HG03159 (cell line): Measurements from ENCODE around the gene TNRC6B.
"Not testable (repeated sequence)": the region's sequence is repeated elsewhere in the genome, so short reads cannot be mapped to it uniquely, and the experiment has no call there.

Experiments used
- ATAC-seq: cut with Tn5 transposase; IDR thresholded peaks from one replicate; pipeline ENCODE4 v1.9.1; 2021; ENCODE audit warnings: mild to moderate bottlenecking, moderate library complexity; ENCODE audit not compliant: unreplicated experiment

Gene TNRC6B

DNA sequence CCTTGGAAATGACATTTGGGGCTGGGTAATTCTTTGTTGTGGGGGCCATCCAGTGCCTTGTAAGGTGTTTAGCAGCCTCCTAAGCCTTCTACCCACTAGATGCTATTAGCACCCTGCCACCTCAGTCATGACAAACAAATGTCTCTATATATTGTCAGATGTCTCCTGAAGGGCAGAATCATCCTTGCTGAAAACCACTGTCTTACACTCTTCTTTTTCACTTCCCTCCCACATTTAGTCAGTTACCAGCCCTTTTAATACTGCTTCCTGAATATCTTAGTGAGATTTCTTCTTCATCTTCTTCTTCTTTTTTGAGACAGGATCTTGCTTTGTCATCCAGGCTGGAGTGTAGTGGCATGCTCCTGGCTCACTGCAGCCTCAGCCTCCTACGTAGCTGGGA, 33.1 kb downstream of the TNRC6B start:
- no peak for ATAC-seq

DNA sequence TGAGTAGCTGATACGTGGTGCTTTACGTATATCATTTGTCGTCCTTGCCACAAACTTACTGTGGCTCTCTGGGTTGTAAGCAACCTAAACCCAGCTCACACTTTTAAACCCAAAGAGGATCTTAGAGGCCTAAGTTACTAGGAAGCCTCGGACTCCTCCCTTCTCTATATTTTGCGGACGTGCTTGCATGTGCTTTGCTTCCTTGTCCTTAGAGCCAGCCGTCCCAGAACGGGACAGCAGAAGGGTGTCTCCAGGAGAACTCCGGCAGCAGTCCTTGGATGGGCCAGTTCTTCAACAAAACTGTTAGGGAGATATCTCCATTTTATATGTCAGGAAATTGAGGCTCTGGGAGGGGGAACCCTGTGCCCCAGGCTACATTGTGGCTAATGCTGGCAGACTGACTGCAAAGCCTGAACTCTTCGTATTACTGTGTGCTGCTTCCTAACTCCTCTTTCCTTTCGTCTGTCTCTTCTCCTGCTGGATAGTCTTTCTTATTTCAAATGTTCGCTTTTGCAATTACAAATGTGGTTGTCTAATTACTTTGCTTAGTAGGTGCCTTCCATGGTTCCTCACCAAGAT, 33.8 kb downstream of the TNRC6B start:
- ATAC-seq = no peak

DNA sequence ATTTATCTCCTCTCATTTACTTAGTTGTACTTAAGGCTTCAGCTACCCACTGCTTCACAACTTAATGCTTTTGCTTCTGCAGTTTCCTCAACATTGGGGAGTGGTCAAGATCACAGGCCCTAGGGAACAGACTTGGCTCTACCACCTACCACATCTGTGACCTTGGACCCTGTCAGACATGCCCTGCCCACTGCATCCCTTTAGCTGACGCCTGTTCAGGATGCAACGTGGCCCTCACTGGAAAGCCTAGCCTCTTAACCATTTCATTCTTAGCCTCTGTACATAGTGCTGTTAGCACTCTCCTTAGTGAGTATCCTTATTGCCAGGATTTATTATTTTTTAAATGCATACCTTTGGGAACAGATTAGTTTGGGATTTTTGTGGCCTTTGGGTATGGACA, 34.4 kb downstream of the TNRC6B start:
- no peak for ATAC-seq

DNA sequence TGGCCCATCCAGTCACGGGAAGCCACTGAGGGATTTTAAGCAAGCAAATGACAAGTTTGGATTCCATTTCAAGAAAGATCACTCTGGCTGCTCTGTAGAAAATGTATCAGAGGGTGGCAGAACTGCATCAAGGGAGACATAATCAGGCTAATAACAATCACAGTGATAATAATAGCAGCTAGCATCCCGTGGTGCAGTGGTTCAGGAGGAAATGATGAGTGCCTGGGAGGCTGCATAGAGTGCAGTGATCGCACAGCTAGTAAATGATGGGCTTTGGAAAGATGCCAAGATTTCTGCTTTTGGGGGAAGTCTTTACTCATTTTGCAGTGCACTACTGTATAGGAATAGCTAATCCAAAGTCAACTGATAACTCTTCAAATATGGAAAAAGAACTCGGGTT, 35.8 kb downstream of the TNRC6B start:
- ATAC-seq = no peak

DNA sequence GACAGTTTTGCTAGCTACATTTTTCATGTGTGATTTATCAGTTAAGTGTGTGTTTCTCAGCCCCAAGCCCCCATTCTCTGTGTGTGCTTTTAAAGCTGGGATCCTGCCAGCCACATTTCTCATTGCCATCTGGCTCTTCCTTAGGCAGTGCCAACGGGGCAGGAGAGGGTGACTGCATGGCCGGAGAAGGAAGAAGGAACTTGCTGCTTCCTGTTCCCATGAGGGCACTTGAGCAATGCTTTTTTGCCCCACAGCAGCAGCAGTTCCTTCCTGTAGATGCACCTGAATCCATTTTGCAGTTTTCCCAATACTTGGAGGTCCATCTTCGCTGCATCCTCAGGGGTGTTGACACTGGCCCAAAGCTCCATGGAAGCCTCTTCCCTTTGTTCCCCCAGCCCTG, 37.5 kb downstream of the TNRC6B start:
- no peak for ATAC-seq

DNA sequence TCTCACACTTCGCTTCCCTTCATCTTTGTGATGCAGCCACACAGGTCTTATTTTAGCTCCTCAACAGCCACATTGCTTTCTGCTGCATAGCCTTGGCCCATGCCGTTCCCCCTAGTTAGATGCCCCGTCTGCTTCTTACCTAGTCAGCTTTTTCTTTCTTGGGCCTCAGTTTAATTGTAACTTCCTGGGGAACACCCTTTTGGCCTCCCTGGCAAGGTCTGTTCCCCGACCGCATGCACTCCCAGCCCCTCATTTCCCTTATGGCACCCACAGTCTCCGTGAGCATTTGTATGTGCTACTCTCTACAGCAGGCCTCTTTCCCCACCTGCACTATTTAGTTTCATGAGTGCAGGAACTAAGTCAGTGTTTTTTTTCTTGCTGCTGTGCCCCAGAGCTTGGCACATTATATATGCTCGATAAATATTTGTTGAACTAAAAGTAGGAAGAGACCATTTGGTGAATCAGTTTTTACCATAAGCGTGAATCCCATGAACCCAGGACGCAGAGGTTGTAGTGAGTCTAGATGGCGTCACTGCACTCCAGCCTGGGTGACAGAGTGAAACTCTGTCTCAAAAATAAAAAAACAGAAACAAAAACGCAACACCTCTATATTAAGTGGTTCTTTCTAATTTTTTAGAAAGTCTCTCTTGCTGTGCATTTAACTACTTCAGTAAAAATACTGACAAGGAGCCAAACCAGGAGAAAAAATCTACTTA, 38.5 kb downstream of the TNRC6B start:
- no peak for ATAC-seq

DNA sequence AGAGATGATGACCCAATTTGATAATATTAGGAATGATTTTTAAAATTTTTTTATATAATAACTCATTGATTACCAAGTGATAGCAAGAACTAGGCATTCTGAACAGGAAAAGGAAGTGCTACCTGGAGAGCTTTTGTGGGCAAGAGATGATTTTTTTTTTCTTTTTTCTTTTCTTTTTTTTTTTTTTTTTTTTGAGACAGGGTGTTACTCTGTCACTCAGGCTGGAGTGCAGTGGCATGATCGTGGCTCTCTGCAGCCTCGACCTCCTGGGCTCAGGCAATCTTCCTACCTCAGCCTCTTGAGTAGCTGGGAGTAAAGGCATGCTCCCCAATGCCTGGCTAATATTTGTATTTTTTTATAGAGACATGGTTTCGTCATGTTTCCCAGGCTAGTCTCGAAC, 40.4 kb downstream of the TNRC6B start:
- ATAC-seq = no peak

DNA sequence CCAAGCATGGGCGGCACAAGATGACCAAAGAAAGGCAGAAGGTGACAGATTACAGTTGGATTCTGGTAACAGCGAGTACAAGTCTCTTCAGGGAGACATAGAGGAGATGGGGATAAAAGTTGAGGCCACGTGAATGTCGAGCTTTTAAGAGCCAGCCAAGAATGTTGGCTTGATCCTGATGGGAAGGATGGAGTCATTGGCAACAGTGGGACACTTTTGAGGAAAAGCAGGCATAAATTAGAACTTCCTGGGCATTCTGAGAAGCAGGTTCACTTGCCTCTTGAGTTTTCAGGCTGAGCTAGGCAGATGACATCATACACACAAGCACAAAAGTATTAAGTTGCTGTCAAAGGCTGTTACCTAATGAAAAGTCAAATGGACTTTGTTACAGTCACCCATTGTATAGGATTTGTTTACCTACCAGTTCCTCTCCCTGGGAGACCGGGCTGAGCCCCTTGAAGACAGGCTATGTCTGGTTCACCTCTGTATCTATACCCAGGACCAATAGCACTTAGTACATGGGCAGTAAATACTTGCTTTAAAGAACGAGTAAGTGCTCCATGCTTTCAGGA, 41.1 kb downstream of the TNRC6B start:
- no peak for ATAC-seq

DNA sequence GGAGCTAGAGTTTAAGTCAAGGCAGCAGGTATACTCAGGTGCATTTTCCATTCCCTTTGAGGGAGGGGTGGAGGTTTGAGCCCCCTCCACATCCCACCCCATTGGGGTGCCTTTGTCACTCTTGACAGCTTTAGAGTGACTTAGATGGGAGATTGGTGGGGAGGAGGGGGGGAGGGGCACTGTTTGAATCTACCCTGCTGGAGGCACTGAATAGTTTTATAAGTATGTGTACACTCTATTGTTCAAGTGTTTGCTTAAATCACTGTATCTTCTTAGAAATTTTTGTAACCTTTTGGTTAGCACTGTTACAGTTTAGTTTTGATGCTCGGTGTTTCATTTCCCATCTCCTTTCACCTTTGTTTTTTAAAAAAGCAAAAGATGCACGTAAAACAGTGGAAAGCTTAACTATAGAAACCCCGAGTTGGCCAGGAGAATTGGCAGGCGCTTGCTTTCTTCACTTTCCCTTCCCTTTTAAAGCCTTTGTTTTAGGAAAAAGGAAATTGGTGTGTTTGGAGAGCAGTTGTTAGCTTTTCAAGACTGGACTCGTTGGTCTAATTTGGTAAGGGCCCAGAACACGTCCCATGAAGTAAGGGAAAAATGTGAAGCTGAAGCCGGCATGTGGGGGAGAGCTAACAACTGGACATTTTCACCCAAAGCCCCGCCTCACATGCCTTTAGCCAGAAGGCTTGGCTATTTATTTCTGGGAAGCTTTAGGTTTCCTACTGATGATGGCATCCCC, 42.8 kb downstream of the TNRC6B start:
- ATAC-seq = no peak

DNA sequence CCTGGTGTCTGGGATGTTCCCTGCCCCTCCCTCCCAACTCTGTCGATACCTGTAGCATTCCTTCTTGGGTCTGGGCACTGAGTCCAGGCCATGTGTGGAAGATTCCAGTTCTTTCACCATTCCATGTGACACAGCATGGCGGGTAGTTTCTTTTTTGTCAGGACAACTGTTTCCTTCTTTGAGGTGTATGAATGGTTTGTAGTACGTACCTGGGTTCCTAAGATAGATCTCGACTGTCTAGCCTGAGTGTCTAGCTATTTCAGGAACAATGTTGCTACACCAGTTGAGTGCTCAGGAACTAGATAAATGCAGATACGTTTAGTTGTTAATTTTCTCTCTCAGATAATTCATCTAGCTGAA, 43.3 kb downstream of the TNRC6B start:
- no peak for ATAC-seq

DNA sequence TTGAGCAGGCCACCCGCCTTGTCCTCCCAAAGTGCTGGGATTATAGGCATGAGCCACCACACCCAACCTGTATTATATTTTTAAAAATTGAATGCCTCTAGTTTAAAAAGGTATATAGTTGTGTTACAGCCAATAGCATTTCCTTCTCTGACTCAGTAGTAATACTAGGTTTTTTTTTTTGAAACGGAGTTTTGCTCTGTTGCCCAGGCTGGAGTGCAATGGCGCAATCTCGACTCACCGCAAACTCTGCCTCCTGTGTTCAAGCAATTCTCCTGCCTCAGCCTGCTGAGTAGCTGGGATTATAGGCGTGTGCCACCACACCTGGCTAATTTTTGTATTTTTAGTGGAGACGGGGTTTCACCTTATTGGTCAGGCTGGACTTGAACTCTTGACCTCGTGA, 45.3 kb downstream of the TNRC6B start:
- not testable (repeated sequence) for ATAC-seq

DNA sequence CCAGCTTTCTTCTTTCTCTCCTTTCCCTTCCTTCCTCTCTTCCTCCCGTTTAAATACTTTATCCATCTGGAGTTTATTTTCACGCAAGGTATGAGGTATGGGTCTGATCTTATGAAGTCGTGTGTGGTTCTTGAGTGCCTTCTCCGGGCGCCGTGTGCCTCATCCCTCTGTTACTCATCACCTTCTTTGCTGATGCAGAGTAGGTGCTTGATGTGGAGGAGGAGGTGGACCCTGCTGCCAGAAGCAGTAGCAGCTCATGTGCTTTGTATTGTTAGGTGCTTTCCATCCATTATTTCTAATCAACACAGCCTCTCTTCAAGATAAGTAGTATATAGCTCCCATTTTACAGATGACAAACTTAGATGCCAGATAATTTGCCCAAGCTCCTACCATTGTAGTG, 47.0 kb downstream of the TNRC6B start:
- ATAC-seq = no peak

DNA sequence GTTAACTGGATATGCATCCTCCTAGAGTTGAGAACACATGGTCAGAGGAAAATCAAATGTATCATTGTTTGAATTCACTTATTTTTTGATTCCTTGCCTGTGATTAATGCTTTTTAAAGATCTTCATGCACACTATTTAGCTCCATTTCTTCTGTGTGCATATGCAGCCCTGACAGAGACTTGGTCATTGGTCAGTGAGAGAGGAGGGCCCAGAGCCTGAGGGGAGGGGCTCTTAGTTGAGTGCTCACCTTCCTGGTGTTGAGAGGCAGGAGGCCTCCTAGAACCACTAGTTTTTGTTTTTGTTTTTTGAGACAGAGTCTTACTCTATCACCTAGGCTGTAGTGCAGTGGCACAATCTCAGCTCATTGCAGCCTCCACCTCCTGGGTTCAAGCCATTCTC, 48.9 kb downstream of the TNRC6B start:
- ATAC-seq = no peak

DNA sequence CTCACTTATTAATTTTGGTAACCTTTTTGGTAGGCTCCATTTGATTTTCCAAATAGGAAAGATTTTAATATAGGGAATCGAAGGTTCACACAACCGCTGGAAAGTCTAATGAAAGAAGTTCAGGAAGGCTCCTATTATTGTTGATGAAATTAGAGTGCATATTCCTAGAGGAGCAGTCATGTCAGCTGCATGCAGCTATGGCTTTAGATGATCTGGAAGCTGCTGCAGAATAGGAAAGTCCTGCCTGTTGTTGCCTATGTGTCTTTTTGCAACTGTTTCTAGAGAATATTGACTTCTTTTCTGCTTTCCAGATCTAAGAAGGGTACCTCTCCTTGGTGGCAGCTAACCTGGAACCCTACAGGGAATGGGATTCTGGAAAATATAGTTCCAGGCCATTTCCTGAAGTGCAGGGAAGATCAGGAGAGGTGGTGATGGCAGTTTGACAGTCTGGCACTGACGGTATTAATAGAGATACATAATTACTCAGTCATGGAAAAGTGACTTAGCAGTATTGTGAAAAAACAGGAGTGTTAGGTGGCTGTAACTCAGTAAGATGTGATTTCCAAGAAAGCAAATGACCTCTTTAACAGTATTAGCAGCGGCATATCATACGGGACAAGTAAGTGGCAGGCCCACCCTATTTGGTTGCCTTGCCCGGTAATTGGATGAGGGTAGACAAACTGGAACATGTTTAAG, 54.0 kb downstream of the TNRC6B start:
- no peak for ATAC-seq

DNA sequence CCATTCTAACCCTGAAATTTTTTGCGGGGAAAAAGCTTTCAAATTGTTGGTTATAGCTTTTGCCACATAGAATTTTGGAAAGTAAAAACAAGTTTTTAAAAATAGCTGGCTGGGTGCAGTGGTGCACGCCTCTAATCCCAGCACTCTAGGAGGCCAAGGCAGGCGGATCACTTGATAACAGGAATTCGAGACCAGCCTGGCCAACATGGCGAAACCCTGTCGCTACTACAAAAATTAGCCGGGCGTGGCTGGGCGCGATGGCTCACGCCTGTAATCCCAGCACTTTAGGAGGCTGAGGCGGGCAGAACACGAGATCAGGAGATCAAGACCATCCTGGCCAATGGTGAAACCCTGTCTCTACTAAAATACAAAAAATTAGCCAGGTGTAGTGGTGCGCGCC, 54.9 kb downstream of the TNRC6B start:
- no peak for ATAC-seq

DNA sequence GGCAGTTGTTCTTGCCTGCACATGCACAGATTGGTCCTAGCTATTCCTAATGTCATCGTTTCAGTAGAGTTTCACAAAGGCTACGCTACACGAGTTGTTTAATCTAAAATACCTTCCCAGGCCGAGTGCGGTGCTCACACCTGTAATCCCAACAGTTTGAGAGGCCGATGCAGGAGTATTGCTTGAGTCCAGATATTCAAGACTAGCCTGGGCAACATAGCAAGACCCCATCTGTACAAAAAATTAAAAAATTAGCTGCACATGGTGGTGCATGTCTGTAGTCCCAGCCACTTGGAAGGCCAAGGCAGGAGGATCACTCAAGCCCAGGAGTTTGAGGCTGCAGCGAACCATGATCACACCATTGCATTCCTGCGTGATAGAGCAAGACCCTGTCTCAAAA, 56.2 kb downstream of the TNRC6B start:
- ATAC-seq = no peak

DNA sequence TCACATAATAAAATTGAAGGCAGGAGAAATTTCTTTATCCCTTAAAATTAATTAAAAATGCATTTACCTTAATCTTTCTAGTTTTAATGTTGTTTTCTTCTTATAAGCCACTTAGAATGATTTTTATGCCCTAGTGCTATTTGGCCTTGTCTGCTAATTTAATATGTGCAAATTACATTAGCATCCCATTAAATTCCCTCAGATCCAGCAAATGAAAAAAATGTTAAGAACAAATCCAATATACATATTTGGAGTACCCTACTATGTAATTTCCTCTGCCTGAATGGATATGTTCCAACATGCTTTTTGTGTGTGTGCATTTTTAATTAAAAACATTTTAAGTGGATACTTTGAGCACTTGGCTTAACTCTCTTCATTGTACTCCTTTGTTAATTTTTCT, 56.9 kb downstream of the TNRC6B start:
- ATAC-seq = no peak

DNA sequence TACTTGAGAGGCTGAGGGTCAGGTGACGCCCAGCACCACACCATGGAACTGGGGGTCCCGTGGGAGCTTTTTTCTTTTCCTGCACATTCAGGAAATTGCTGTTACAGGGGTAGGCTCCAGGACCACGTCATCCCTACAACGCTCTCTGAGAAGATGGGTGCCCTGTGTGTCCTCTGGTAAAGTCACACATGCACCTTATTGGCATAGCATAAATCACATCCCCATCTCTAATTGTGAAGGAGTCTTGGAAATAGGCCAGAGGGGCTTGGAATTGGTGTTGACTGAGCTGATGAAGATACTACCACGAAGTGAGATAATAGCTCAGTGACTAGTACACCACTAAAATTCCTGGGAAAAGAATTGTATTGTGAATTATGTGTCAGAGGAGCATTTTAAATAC, 57.6 kb downstream of the TNRC6B start:
- no peak for ATAC-seq

DNA sequence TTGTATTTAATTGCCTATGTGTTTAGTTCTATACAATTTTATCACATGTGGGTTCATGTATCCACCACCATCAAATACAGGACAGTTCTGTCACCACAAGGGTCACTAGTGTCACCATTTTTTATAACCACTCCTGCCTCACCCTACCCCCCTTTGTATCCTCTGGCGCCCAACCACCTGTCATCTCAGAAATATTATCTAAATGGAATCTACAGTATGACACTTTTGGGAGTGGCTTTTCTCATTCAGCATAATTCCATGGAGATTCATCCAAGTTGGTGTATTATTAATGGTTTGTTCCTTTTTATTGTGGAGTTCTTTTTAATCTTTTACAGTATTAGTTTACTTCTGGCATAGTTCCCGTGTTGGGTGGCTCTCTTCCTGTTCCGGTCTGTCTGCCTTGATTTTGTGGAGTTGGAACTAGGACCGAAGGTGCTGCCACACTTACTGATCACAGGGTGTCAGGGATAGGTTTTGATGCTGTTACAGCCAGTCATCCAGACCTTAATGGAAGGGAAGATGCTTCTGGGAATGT, 58.5 kb downstream of the TNRC6B start:
- no peak for ATAC-seq

DNA sequence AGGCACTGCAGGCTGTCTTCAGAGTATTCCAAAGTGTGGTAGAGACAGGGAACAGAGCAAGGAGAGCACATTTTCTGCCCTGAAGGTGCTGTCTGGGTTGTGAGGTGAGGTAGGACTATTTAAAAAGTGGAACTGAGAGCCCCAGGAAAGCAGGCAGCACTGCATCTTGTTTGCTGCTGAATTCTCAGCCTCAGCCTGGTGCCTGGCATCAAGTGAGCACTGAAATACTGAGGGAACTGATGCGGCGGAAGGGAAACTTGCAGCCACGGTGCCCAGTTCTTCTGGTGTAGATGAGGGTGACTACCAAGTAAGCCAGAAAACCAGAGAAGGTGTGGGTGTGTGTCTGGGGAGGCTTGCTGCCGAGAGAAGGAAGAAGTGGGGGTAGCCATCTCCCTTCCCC, 59.5 kb downstream of the TNRC6B start:
- no peak for ATAC-seq

DNA sequence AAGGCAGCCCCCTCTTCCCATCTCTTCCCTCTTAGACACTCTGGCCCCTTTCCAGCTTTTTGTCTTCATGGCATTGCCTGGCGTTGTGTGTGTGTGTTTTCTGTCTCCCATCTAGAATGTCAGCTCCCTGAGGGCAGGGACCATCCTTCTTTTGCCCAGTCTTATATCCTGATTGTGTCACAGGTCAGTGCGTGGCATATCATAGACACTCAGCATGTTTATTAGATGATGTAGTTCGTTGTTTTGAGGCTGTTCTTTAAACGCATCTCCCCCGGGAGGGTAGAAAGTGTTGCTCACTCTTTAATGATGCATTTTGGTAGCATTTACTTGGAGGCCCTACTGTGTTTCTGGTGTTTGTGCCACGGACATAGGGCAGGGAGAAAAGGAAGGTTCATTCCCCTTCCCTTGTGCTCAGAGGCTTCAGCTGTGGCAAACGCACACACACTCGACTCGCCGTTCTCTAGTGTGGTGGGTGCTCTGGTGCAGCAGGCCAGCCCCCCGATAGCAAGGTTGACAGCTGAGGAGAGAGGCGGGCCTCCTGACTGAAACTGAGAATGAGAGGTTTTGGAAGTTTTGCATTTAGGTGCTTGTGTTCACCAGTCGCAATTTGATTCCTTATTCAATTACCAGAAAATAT, 60.2 kb downstream of the TNRC6B start:
- no peak for ATAC-seq
